ENCODE data around the gene CHPT1. TPM values are rescaled to one million over a fixed set of nuclear protein-coding genes. Genes with fewer than 3 reads are reported as not detected.

The CHPT1 gene
- total and polyA plus RNA-seq, 2 of the 13 experiments (the other 11 are each of a cell fraction or from before 2014, with no cell fraction given), result 117 to 178 TPM

DNA sequence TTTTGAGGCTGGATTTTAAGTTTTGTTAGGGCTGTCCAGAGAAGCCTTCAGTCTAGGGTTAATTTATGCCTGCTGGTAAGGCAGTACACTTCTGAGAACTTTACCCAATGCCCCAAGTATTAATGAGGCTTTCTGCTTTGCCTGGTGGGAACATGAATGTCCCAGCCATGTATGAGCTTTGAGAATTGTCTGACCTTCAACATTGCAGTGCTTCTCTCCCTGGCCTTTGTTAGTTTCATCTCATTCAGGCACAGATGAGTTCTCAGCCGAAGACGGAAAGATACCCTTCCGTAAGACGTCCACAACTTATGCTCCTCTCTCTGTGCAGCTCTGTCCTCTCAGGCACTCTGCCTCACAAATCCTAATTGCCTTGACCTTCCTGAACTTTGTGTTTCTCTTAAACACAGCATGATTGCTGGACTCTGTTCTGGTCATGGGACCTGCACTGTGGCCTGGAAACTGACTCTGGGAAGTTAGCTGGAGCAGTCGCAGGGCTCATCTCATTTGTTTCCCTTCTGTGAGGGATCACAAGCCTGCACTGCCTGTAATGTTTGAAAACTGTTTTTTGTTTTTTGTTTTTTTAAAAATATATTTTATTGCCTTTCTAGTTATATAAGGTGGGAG is 15.7 kb downstream of the CHPT1 start (continued):
- TF ChIP-seq, protein P1, sequence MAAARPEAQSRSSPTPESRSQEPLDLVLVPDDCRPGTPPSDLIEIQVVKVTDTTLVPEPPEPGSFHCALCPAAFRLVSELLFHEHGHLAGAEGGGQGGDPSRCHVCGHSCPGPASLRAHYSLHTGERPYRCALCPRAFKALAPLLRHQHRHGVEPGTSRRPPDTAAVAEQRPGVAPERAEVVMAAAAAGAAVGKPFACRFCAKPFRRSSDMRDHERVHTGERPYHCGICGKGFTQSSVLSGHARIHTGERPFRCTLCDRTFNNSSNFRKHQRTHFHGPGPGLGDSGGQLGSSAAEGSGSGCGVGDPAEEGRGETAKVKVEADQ (CRISPR knock-in tag; IDR thresholded peaks at IDR 0.05; ENCODE audit: borderline replicate concordance), result no peak
- TF ChIP-seq EED (CRISPR knock-in tag; IDR thresholded peaks at IDR 0.05) (no peak), NCOA5 (CRISPR knock-in tag; IDR thresholded peaks at IDR 0.05) (no peak), CBX1 (IDR thresholded peaks at IDR 0.05; ENCODE audit: low read depth) (no peak), ZNF7 (CRISPR knock-in tag; IDR thresholded peaks at IDR 0.05) (no peak), ZNF550 (CRISPR knock-in tag; IDR thresholded peaks at IDR 0.05; ENCODE audit: borderline replicate concordance) (no peak), HNRNPLL (IDR thresholded peaks at IDR 0.05; ENCODE audit: low read depth, low read length, poor library complexity, severe bottlenecking) (no peak), FIP1L1 (IDR thresholded peaks at IDR 0.05; ENCODE audit: borderline replicate concordance, insufficient read depth, low read depth, low read length) (no peak), FOXO1 (CRISPR knock-in tag; IDR thresholded peaks at IDR 0.05) (peak; percentile 90; the same call in 1 of the 2 replicates), ZNF788 (CRISPR knock-in tag; IDR thresholded peaks at IDR 0.05; ENCODE audit: borderline replicate concordance) (peak; percentile 53; the same call in 1 of the 2 replicates), ZNF83 (CRISPR knock-in tag; IDR thresholded peaks at IDR 0.05; ENCODE audit: borderline replicate concordance) (no peak), SIX4 (CRISPR knock-in tag; IDR thresholded peaks at IDR 0.05) (peak; percentile 58; the same call in 1 of the 2 replicates), ZNF644 (CRISPR knock-in tag; IDR thresholded peaks at IDR 0.05; ENCODE audit: low read depth) (peak; percentile 69), SIN3B (IDR thresholded peaks at IDR 0.05; ENCODE audit: low read length) (no peak), FOSL2 (CRISPR knock-in tag; IDR thresholded peaks at IDR 0.05) (peak; percentile 55), JUN (CRISPR knock-in tag; IDR thresholded peaks at IDR 0.05) (no peak), SP1 (IDR thresholded peaks at IDR 0.05) (no peak), SP1 (CRISPR knock-in tag; IDR thresholded peaks at IDR 0.05) (no peak), TARDBP (CRISPR knock-in tag; IDR thresholded peaks at IDR 0.05) (peak; percentile 84), TP53 (CRISPR knock-in tag; conservative IDR thresholded peaks at IDR 0.05) (no peak)
- TF ChIP-seq, protein P2, sequence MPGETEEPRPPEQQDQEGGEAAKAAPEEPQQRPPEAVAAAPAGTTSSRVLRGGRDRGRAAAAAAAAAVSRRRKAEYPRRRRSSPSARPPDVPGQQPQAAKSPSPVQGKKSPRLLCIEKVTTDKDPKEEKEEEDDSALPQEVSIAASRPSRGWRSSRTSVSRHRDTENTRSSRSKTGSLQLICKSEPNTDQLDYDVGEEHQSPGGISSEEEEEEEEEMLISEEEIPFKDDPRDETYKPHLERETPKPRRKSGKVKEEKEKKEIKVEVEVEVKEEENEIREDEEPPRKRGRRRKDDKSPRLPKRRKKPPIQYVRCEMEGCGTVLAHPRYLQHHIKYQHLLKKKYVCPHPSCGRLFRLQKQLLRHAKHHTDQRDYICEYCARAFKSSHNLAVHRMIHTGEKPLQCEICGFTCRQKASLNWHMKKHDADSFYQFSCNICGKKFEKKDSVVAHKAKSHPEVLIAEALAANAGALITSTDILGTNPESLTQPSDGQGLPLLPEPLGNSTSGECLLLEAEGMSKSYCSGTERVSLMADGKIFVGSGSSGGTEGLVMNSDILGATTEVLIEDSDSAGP (CRISPR knock-in tag; IDR thresholded peaks at IDR 0.05; ENCODE audit: borderline replicate concordance), result peak; percentile 34; the same call in 1 of the 2 replicates
- TF ChIP-seq, protein P3, sequence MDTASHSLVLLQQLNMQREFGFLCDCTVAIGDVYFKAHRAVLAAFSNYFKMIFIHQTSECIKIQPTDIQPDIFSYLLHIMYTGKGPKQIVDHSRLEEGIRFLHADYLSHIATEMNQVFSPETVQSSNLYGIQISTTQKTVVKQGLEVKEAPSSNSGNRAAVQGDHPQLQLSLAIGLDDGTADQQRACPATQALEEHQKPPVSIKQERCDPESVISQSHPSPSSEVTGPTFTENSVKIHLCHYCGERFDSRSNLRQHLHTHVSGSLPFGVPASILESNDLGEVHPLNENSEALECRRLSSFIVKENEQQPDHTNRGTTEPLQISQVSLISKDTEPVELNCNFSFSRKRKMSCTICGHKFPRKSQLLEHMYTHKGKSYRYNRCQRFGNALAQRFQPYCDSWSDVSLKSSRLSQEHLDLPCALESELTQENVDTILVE (CRISPR knock-in tag; IDR thresholded peaks at IDR 0.05), result peak; percentile 55; the same call in 1 of the 2 replicates
- TF ChIP-seq, protein P4, sequence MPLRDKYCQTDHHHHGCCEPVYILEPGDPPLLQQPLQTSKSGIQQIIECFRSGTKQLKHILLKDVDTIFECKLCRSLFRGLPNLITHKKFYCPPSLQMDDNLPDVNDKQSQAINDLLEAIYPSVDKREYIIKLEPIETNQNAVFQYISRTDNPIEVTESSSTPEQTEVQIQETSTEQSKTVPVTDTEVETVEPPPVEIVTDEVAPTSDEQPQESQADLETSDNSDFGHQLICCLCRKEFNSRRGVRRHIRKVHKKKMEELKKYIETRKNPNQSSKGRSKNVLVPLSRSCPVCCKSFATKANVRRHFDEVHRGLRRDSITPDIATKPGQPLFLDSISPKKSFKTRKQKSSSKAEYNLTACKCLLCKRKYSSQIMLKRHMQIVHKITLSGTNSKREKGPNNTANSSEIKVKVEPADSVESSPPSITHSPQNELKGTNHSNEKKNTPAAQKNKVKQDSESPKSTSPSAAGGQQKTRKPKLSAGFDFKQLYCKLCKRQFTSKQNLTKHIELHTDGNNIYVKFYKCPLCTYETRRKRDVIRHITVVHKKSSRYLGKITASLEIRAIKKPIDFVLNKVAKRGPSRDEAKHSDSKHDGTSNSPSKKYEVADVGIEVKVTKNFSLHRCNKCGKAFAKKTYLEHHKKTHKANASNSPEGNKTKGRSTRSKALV (CRISPR knock-in tag; IDR thresholded peaks at IDR 0.05), result 0 out of 2 replicates have a peak, but pooled peaks have one; percentile 47
